Activated T-cell treated with anti-CD3 and anti-CD28 coated beads, Interleukin-2, amount 50 U/mL, for 4 hours (primary cell): Measurements from ENCODE around the gene CLIP3. TPM values are rescaled to one million over a fixed set of nuclear protein-coding genes. Genes with fewer than 3 reads are reported as not detected.

Source experiments
- ATAC-seq, 2 donors: fragments of 200-7000 bp; cut with Tn5 transposase; one replicate each; pipeline ENCODE4 v1.10.0; 2021
- DNase-seq: peaks from one replicate; pipeline ENCODE4 v3.0.0-alpha.2; 2020
- H3K27me3 Mint-ChIP-seq: one replicate; pipeline ENCODE4 v1.8.0; 2021; ENCODE audit warnings: low read depth, mixed read lengths
- H3K36me3 Mint-ChIP-seq: one replicate; pipeline ENCODE4 v1.8.0; 2022; ENCODE audit warnings: mixed read lengths; ENCODE audit not compliant: insufficient read depth
- H3K4me1 Mint-ChIP-seq: one replicate; pipeline ENCODE4 v1.8.0; 2021; ENCODE audit warnings: low read depth, mixed read lengths
- H3K4me3 Mint-ChIP-seq: one replicate; pipeline ENCODE4 v1.8.0; 2021; ENCODE audit warnings: mild to moderate bottlenecking, moderate library complexity, mixed read lengths
- H3K9me3 Mint-ChIP-seq: one replicate; pipeline ENCODE4 v1.8.0; 2021; ENCODE audit warnings: mixed read lengths
- total RNA-seq, 3 donors: library from RNA; stranded (reverse); gene quantifications; one replicate each; pipeline ENCODE4 v1.2.1, GENCODE V29; 2021

The CLIP3 gene
- total RNA-seq, 3 donors from 2014 or later: 0.33 to 1.4 (median 0.58) TPM

DNA sequence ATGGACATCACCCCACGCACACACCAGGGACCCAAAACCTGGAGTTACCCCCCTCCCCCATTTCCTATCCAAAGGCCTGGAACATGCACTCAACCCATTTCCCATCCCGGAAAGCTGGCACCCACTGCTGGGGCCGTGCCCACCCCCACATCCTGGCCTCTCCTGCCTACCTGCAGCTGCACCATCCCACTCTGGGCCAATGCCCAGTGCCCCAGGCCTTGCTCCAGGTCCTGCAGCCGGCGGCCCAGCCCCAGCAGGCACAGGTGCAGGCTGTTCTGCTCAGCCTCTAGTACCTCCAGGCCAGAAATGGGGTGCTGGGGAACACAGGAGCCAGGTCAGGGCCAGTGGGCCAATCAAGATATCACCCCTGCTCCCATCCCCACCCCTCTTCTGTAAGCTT is 25.7 kb downstream of the CLIP3 start:
- Mint-ChIP-seq H3K27me3 (no peaks in the 10 kb centered on the region), H3K4me3 (no peak overlapping the region), H3K36me3 (no peaks in the 10 kb centered on the region), H3K9me3 (no peaks in the 10 kb centered on the region), H3K4me1 (peaks cover 12% of the 10 kb centered on the region)
- DNase-seq (no peak), ATAC-seq (no peak)

DNA sequence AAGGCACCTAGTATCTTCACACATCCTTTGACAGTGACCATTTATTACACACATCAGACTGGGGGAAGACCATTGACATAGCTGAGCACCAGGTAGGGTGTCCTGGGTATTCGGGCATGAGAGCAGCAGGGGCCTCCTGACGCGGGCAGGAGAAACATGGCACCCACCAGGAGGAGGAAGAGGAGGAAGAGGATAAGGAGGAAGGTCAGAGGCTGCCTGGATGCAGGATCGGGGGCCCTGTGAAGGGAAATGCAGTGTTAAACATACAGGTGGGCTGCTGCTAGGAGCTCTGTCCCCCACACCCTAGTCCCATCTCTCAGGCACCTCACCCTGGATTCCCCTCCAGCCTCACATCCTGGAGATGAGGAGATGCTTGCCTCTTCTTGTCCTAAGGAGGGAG is 29.4 kb downstream of the CLIP3 start:
- Mint-ChIP-seq H3K9me3 (no peaks in the 10 kb centered on the region), H3K36me3 (peaks cover 3% of the 10 kb centered on the region), H3K4me1 (peaks cover 9% of the 10 kb centered on the region), H3K27me3 (no peaks in the 10 kb centered on the region), H3K4me3 (no peak overlapping the region)
- no peak for ATAC-seq
- no peak for DNase-seq

DNA sequence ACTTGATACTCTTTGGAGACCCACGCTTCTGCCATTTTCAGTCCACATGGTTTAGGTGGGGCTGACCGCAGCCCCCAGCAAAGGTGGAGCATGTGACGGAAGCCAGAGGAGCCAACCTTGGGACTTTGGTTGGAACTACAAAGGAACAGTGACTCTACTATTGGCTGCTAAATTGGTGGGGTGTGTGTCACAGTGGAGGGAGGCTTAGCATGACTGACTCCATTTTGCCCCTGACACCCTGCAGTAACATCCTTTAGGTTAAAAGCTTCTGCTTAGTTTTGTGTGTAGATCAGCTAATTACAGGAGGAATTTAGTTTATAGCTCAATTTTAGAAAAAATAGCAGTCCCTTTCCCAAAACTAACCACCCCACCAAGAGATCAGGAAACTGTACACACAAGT is 31.1 kb downstream of the CLIP3 start:
- H3K4me3 Mint-ChIP-seq: no peak overlapping the region
- H3K9me3 Mint-ChIP-seq: no peaks in the 10 kb centered on the region
- no peaks in the 10 kb centered on the region for H3K27me3 Mint-ChIP-seq
- no peak for DNase-seq
- peaks cover 9% of the 10 kb centered on the region for H3K36me3 Mint-ChIP-seq
- H3K4me1 Mint-ChIP-seq: peaks cover 20% of the 10 kb centered on the region
- no peak for ATAC-seq

DNA sequence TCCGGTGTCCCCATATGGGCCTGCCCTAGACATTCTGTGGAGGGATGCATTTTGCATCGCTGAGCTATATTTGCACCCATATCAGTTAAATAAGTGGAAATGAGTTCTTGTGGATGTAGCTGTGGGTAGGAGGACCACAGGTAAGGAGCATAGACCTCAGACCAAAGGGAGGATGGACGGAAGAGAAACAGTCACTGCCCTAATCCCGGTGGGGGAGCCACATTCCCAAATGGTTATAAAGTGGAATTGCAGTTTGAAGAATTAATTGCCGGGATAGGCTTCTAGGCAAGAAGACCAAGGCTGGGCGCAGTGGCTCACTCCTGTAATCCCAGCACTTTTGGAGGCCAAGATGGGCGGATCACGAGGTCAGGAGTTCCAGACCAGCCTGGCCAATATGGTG is 35.9 kb downstream of the CLIP3 start:
- no peaks in the 10 kb centered on the region for H3K27me3 Mint-ChIP-seq
- peaks cover 11% of the 10 kb centered on the region for H3K36me3 Mint-ChIP-seq
- DNase-seq (no peak), ATAC-seq (no peak)
- H3K4me1 Mint-ChIP-seq: peaks cover 37% of the 10 kb centered on the region
- H3K9me3 Mint-ChIP-seq: no peaks in the 10 kb centered on the region
- H3K4me3 Mint-ChIP-seq: peak overlapping the region; percentile 93

DNA sequence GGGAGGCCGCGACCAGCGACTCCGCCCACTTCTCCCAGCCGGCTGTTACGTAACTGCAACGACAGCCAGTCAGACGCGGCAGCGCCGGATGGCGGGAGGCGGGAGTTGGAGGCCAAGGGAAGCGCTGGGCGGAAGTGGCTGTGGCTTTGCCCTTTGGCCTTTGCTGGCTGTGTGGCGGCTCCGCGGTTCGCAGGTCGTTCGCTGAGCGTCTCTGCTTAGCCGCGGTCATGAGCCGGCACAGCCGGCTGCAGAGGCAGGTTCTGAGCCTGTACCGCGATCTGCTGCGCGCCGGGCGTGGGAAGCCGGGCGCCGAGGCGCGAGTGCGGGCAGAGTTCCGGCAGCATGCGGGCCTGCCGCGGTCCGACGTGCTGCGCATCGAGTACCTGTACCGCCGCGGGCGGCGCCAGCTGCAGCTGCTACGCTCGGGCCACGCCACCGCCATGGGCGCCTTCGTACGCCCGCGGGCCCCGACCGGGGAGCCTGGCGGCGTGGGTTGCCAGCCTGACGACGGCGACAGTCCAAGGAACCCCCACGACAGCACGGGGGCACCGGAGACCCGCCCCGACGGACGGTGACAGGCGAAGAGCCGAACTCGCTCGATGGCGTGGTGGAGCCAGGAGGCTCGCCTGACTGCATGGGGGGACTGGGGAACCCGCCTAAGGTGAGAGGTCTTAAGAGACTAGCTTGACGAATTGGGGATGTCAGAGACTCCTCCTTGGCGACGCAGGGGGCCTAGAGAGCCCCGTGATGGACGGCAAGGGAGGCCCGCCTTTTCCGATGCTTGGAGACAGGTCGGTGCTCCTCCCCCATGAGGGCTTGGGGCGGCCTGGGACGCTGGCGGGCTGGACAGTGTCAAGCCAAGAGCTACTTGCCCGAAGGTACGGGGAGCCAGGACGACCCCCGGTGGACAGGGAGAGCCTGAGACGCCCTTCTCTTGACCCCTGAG is 37.4 kb downstream of the CLIP3 start, which contains the start of gene SDHAF1:
Gene SDHAF1 (plus strand): TSS at position 141 of the 946 bp plus-strand sequence. CDS start 87 bp downstream, at position 228.
- H3K27me3 Mint-ChIP-seq: no peaks in the 10 kb centered on the region
- DNase-seq: peak; percentile 91
- no peaks in the 10 kb centered on the region for H3K9me3 Mint-ChIP-seq
- peaks cover 8% of the 10 kb centered on the region for H3K36me3 Mint-ChIP-seq
- peaks cover 35% of the 10 kb centered on the region for H3K4me1 Mint-ChIP-seq
- peak; percentile 92 to 94 for ATAC-seq
- H3K4me3 Mint-ChIP-seq: peak within 1 kb of the TSS; percentile 93

DNA sequence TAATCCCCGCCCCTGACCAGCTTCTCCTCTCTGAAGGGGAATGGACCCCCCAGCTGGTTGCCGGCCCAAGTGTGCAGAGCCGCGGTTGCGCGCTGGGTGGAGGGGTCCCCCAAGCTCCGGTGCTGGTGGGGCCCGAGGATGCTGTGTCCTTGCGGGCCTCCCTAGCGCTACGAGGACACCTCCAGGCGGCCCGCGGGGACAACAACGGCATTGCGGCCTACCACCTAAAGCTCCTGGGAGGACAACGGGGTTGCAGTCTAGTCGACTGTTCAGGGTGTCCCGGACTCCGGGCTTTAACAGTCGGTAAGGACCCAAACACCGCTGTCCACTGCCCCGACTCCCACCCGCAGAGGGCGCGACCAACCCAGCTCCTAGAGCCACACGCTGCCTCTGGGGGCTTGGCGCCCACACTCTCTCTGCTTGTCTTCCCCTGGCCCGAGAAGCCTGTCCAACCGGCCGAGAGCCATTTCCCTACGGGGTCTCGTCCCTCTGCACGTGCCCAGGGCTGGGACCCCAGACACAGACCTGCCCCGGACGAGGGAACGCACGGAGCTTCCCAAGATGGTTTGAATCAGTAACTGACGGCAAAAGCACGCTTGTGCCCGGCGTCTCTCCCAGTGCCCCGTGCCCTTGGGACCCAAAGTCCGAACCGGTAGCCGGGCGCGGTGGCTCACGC is 38.6 kb downstream of the CLIP3 start:
- Mint-ChIP-seq H3K36me3 (peaks cover 8% of the 10 kb centered on the region), H3K4me3 (peak overlapping the region; percentile 60), H3K4me1 (peaks cover 29% of the 10 kb centered on the region), H3K9me3 (no peaks in the 10 kb centered on the region), H3K27me3 (no peaks in the 10 kb centered on the region)
- ATAC-seq (no peak), DNase-seq (no peak)

DNA sequence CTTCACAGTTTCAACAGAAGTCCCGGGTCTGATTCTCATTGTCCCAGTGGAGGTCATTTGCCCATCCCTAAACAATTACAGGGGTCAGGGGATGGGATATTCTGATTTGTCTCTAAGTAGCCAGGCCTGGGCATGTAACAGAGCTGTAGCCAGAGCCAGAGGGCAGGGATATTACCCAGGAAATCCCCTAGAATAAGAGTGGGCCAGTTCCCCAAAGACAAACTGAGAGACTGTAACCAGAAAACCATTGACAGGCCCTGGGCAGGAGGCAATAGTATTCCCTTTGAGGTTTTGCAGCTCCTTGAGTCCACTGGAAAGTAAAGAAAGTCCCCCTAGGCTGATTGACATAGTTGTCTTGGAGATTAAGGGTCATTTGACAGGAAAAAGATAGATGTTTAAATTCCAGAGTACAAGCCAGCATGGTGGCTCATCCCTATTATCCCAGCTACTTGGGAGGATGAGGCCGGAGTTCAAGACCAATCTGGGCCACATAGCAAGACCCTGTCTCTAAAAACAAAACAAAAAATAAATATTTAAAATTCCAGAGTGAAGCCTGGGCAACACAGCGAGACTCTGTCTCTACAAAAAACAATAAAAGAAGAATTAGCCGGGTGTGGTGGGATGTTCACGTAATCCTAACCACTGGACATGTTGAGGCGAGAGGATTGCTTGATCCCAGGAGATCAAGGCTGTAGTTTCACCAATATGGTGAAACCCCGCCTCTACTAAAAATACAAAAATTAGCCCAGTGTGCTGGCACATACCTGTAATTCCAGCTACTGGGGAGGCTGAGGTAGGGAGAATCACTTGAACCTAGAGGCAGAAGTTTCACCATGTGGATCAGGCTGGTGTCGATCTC is 39.5 kb downstream of the CLIP3 start:
- Mint-ChIP-seq H3K9me3 (no peaks in the 10 kb centered on the region), H3K36me3 (peaks cover 8% of the 10 kb centered on the region), H3K4me3 (peak overlapping the region; percentile 8), H3K27me3 (peaks cover 3% of the 10 kb centered on the region), H3K4me1 (peaks cover 29% of the 10 kb centered on the region)
- DNase-seq: no peak
- no peak for ATAC-seq

DNA sequence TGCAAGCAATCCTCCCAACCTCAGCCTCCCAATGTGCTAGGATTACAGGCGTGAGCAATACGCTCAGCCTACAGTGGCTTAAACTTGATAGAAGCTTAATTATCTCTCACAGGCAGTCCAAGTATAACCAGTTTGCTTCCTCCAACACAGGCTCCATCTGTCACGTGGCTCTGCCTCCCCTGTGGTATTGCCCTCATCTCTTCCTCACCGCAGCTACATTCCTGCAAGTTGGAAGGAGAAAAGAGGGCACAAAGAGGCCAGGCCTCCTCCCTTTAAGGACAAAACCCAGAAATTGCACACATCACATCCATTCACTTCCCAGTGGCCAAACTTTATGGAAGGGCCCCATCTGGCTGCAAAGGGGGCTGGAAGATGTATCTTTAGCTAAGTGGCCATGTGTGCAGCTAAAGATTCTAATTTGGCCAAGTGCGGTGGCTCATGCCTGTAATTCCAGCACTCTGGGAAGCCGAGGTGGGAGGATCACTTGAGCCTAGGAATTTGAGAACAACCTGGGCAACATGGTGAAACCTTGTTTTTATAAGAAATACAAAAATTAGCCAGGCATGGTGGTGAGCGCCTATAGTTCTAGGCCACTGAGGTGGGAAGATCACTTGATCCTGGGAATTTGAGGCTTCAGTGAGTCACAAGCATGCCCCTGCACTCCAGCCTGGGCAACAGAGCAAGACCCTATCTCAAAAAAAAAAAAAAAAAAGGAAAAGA is 40.8 kb downstream of the CLIP3 start:
- ATAC-seq: no peak
- no peak for DNase-seq
- H3K36me3 Mint-ChIP-seq: peaks cover 3% of the 10 kb centered on the region
- H3K27me3 Mint-ChIP-seq: peaks cover 3% of the 10 kb centered on the region
- H3K9me3 Mint-ChIP-seq: no peaks in the 10 kb centered on the region
- peaks cover 21% of the 10 kb centered on the region for H3K4me1 Mint-ChIP-seq
- no peak overlapping the region for H3K4me3 Mint-ChIP-seq

DNA sequence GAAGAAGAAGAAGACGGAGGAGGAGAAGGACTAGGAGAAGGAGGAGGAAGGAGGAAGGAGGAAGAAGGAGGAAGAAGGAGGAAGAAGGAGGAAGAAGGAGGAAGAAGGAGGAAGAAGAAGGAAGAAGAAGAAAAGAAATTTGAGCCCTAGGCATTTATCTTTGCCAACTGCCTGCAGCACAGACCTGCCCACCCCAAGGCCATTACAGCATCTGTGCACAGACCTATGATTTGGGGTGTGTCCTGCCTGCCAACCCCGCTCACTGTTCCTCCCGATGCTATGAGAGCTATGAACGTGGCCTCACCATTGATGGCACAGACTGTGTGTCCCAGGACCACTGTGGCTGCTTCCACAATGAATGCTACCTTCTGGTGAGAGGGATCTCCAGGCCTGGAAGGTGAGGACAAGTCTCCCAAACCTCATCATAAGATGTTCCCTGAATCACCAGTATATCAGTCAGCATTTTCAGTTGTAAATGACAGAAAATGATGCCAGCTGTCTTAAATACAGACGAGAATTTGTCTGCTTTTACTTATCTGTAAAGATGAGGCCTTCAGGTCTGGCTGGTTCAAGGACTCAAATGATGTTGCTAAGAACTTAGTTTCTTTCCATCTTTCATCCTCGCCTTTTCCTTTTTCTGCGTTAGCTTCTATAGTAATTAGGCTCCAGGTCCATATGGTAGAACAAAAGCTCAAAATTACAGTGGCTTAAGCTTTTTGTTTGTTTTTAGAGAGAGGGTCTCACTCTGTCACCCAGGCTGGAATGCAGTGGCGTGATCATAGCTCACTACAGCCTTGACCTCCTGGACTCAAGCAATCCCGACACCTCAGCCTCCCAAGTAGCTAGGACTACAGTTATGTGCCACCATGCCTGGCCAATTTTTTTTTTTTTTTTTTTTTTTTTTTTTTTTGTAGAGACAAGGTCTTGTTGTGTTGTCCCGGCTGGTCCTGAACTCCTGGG is 41.6 kb downstream of the CLIP3 start:
- Mint-ChIP-seq H3K27me3 (peaks cover 11% of the 10 kb centered on the region), H3K9me3 (no peaks in the 10 kb centered on the region), H3K4me1 (peaks cover 14% of the 10 kb centered on the region), H3K36me3 (no peaks in the 10 kb centered on the region), H3K4me3 (no peak overlapping the region)
- ATAC-seq: no peak
- no peak for DNase-seq

DNA sequence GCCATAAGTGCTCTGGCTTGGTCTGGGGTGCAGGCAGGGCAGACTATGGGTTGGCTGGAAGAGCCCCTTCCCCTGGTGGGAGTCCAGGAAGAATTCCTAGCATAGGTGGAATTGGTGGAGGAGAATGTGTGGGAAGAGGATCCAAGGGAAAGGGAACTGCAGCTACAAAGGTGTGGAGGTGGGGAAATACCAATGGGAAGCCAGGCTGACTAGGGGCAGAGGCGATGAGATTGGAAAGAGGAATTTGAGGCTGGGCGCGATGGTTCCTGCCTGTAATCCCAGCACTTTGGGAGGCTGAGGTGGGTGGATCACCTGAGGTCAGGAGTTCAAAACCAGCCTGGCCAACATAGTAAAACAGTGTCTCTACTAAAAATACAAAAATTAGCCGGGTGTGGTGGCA is 42.5 kb downstream of the CLIP3 start:
- Mint-ChIP-seq H3K4me1 (peaks cover 9% of the 10 kb centered on the region), H3K9me3 (no peaks in the 10 kb centered on the region), H3K36me3 (no peaks in the 10 kb centered on the region), H3K27me3 (peaks cover 20% of the 10 kb centered on the region), H3K4me3 (no peak overlapping the region)
- ATAC-seq: no peak
- no peak for DNase-seq

DNA sequence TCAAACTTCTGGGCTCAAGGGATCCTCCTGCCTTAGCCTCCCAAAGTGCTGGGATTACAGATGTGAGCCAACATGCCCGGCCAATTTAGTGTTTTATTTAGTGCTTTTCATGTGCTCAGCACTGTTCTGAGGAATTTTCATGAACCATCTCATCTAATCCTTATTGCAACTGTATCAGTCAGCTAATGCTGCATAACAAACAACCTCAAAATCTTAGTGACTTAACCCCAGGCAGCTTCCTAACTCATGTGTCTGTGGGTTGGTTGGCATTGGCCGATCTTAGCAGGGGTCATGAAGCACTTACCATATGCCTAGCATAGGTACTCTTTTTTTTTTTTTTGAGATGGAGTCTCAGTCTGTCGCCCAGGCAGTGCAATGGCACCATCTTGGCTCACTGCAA is 43.8 kb downstream of the CLIP3 start:
- Mint-ChIP-seq H3K4me3 (no peak overlapping the region), H3K4me1 (peaks cover 3% of the 10 kb centered on the region), H3K27me3 (peaks cover 32% of the 10 kb centered on the region), H3K36me3 (no peaks in the 10 kb centered on the region), H3K9me3 (no peaks in the 10 kb centered on the region)
- no peak for DNase-seq
- ATAC-seq: no peak

DNA sequence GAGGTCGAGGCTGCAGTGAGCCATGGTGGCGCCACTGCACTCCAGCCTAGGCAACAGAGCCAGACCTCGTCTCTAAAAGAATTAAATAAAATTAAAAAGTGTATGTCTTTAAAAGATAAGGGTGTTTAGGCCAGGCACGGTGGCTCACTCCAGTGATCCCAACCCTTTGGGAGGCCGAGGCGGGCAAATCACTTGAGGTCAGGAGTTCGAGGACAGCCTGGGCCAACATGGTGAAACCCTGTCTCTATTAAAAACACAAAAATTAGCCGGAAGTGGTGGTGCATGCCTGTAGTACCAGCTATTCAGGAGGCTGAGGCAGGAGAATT is 45.1 kb downstream of the CLIP3 start:
- ATAC-seq (no peak), DNase-seq (no peak)
- Mint-ChIP-seq H3K36me3 (no peaks in the 10 kb centered on the region), H3K27me3 (peaks cover 35% of the 10 kb centered on the region), H3K9me3 (no peaks in the 10 kb centered on the region), H3K4me3 (no peak overlapping the region), H3K4me1 (peaks cover 3% of the 10 kb centered on the region)
